ENCODE results near the gene ENC1. TPM values are rescaled to one million over a fixed set of nuclear protein-coding genes. Genes with fewer than 3 reads are reported as not detected.

ENC1 gene
- polyA plus RNA-seq, 6 donors from 2014 or later, result 3.3 to 10.3 (median 4.9) TPM

DNA sequence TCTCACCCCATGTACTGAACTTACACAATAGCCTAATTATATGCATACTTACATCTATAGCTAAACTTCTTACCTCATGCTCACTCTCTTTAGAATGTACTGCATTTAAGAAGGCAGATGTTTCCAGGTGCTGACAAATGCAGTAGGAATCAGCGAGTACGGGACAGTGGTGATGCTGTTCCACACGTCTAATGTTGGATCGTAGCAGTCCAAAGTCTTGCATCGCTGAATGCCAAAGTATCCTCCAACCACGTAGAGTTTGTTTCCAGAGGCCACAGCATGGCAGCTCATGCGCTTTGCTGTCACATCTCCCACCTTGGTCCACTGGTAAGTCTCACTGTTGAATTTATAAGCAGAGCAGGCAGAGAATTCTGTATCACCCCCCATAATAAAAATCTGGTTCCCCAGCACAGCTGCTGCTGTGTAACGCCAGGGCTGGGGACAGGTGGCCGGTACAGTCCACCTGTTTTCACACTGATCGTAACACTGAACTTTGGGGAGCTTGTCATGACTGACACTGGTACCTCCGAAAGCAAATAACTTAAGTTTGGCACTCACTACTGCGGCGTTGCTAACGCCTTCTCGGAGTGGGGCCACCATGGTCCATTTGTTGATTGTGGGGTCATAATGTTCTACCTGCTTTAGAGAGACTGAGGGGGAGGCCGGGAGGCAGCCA lies 5.8 kb downstream of the ENC1 start:
- DNase-seq (no peak), ATAC-seq (ENCODE audit: low read depth in 2 of 2) (no peak)
- Mint-ChIP-seq H3K27me3 (peaks cover 0 to 8% (median 0%) of the 10 kb centered on the region in 3 donors), H3K27ac (peak overlapping the region in 2 of 6 donors; percentile 20 to 47), H3K4me1 (peaks cover 33 to 59% (median 40%) of the 10 kb centered on the region in 3 donors), H3K36me3 (peaks cover 5 to 9% of the 10 kb centered on the region in 2 donors), H3K4me3 (no peak overlapping the region), H3K9me3 (no peaks in the 10 kb centered on the region)

DNA sequence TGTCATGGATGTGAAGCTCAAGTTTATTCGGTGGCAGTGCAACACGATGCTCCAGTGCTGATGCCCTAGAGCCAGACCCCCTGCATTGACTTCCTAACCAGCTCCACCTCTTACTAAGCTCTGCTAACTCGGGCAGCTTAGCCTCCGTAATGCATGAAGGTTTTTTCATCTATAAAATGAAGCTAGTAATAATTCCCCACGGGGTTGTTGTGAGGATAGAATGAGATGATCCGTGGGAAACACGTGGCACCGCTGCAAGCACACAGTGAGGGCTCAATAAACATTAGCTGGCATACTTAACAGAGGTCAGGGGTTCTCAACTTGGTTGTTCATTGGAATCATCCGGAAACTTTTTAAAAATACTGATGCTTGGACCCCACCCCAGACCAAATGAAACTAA lies 6.8 kb downstream of the ENC1 start:
- Mint-ChIP-seq H3K27ac (no peak overlapping the region), H3K36me3 (peaks cover 5 to 9% of the 10 kb centered on the region in 2 donors), H3K27me3 (peaks cover 0 to 3% (median 0%) of the 10 kb centered on the region in 3 donors), H3K4me3 (peak overlapping the region in 1 of 8 donors; percentile 25), H3K4me1 (peaks cover 23 to 52% (median 29%) of the 10 kb centered on the region in 3 donors), H3K9me3 (no peaks in the 10 kb centered on the region)
- DNase-seq, result no peak
- ATAC-seq (ENCODE audit: low read depth in 2 of 2), result no peak

DNA sequence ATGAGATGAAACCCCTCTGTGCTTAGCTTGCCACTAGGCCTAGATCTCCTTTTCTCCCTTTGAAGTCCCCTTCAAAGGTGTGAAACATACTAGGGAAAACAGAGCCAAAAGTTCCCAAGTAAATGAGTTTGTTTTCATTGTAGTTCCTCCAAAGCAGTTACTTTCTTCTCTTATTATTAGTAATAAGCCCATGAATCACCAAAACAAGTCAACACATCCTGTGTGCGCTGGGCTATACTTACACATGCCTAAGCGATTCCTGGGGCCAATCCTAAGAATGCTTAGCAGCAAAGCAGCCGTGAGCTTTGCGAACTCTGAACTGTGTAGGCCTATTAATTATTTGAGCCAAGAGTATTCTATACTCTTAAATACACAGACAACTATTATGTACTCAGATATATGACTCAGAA lies 7.6 kb downstream of the ENC1 start:
- peaks cover 23 to 49% (median 25%) of the 10 kb centered on the region in 3 donors for H3K4me1 Mint-ChIP-seq

DNA sequence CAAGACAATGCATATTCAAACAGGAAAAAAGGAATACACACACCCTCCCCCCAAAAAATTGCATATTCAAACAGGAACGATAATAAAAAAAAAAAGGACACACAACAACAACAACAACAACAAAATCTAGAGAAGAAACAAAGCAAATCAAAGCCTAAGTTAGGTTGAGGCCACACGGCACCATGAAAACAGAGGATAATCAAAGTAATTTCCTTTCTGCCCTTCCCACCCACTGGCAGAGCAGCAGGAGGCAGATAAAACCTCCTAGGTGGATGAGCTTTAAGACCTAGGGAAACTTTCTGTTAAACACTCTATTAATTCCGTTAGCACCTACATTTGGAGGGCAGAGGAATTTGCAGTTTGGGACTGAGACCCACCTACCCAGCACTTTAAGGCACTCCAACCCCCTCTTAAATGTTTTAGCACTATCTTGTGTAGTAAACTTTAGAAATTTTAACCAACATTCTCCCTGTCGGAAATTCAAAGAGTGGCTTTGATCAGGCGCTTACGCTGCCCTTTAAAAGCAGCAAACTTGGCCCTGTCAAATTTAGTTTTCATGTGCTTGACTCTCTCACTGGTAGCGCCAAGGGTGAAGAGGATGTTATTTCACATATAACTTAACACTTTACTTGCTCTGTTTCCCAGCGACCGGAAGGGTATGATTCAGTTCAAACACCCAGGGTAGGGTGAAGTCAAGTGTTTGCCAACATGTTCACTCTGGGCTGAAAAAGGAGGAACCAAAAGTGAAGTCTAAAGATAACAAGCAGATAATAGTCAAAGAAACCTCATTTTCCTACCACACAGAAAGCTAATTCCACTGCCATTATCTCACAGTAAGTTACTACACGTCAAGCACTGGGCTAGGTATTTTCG lies 9.2 kb downstream of the ENC1 start:
- H3K36me3 Mint-ChIP-seq, result peaks cover 5 to 9% of the 10 kb centered on the region in 2 donors
- H3K27ac Mint-ChIP-seq, result peak overlapping the region; percentile 73 to 94 (median 88)
- peaks cover 22 to 41% (median 23%) of the 10 kb centered on the region in 3 donors for H3K4me1 Mint-ChIP-seq
- DNase-seq (peak; percentile 70), ATAC-seq (ENCODE audit: low read depth in 2 of 2) (peak; percentile 93 to 94)
- H3K27me3 Mint-ChIP-seq, result no peaks in the 10 kb centered on the region
- no peaks in the 10 kb centered on the region for H3K9me3 Mint-ChIP-seq
- H3K4me3 Mint-ChIP-seq, result peak overlapping the region; percentile 37 to 79 (median 68)

More for the DNA sequence above, 7.6 kb downstream of the ENC1 start:
- peak overlapping the region in 2 of 6 donors; percentile 84 to 94 for H3K27ac Mint-ChIP-seq
- H3K27me3 Mint-ChIP-seq, result no peaks in the 10 kb centered on the region
- H3K36me3 Mint-ChIP-seq, result peaks cover 5 to 9% of the 10 kb centered on the region in 2 donors
- no peak overlapping the region for H3K4me3 Mint-ChIP-seq
- ATAC-seq (ENCODE audit: low read depth in 2 of 2) (no peak), DNase-seq (no peak)
- no peaks in the 10 kb centered on the region for H3K9me3 Mint-ChIP-seq

DNA sequence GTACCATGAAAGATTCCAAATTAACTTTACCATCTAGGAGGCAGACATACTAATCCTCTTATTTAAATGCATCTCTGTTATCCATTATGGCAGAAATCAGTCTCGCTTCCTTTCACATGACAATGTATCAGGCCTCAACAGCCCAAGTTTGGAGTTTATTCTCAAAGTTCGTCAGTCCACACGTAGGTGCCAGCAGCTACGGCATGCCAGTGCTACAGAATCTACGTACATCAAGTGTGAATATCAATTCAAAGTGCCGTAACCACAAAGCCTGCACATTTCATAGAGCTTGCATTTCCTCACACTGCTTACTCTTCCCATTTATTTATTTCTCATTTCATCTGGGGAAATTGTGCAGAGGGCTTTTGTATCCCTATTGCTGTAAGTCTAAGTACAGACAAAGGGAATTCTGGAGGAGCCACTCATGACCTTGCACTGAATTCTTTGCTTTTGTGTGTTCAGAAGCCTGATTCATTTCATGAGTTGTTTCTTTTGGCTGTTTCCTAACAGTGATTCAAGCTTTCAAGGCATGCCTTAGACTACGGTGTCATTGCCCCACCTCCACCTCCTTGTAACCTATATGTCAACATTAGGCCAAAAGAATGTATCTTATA lies 10.0 kb downstream of the ENC1 start:
- DNase-seq (no peak), ATAC-seq (ENCODE audit: low read depth in 2 of 2) (peak; percentile 13 to 32)
- no peaks in the 10 kb centered on the region for H3K27me3 Mint-ChIP-seq
- no peaks in the 10 kb centered on the region for H3K9me3 Mint-ChIP-seq
- H3K4me1 Mint-ChIP-seq, result peaks cover 17 to 39% (median 22%) of the 10 kb centered on the region in 3 donors
- H3K4me3 Mint-ChIP-seq, result peak overlapping the region in 4 of 8 donors; percentile 20 to 77 (median 66)
- peak overlapping the region in 5 of 6 donors; percentile 76 to 95 (median 87) for H3K27ac Mint-ChIP-seq
- peaks cover under 1 to 2% of the 10 kb centered on the region in 2 donors for H3K36me3 Mint-ChIP-seq

DNA sequence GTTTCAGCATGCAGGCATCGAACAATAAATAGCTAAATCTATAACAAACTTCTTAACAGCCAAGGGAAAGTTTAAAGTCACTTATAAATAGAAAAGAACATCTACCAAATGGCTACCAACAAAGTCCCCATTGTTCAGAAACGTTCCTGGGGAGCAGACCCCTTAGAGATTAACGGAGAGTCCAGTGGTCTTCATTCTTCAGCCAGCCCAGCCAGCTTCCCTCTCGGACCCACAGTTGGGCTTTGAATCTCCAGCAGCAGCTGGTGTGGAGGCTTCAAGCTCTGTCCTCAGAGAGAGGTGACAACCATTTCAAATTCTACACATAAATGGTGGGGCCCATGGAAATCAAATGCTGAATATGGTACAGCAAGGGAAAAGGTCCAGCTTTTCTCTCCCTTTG lies 11.2 kb downstream of the ENC1 start:
- peak overlapping the region in 2 of 6 donors; percentile 44 to 50 for H3K27ac Mint-ChIP-seq
- peaks cover 0 to 5% (median 0%) of the 10 kb centered on the region in 3 donors for H3K27me3 Mint-ChIP-seq

DNA sequence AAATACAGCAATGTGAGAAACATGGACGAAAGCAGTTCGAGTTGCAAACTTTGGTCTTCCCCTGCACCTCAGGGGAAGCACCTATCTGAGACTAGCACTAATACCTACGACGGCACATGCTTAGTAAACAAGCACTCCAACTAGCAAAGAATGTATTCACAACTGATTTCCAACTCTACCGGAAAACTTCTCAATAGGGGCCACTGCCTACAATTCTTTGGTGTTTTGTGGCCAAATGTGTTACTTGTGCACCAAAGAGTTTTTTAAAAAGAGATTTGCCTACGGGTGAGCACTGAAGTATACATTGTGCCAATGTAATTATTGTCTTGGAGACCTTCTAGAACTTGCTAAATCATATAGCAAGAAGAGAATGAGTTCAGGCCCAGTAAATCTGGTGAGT lies 12.2 kb downstream of the ENC1 start:
- ATAC-seq (ENCODE audit: low read depth in 2 of 2) (no peak), DNase-seq (no peak)
- Mint-ChIP-seq H3K9me3 (no peaks in the 10 kb centered on the region), H3K4me3 (no peak overlapping the region), H3K27ac (no peak overlapping the region), H3K4me1 (peaks cover 17 to 38% (median 22%) of the 10 kb centered on the region in 3 donors), H3K36me3 (no peaks in the 10 kb centered on the region), H3K27me3 (peaks cover 0 to 5% (median 3%) of the 10 kb centered on the region in 3 donors)

More for the DNA sequence above, 11.2 kb downstream of the ENC1 start:
- Mint-ChIP-seq H3K4me3 (no peak overlapping the region), H3K9me3 (no peaks in the 10 kb centered on the region), H3K36me3 (no peaks in the 10 kb centered on the region), H3K4me1 (peaks cover 17 to 41% (median 22%) of the 10 kb centered on the region in 3 donors)
- no peak for ATAC-seq (ENCODE audit: low read depth in 2 of 2)
- DNase-seq, result no peak

DNA sequence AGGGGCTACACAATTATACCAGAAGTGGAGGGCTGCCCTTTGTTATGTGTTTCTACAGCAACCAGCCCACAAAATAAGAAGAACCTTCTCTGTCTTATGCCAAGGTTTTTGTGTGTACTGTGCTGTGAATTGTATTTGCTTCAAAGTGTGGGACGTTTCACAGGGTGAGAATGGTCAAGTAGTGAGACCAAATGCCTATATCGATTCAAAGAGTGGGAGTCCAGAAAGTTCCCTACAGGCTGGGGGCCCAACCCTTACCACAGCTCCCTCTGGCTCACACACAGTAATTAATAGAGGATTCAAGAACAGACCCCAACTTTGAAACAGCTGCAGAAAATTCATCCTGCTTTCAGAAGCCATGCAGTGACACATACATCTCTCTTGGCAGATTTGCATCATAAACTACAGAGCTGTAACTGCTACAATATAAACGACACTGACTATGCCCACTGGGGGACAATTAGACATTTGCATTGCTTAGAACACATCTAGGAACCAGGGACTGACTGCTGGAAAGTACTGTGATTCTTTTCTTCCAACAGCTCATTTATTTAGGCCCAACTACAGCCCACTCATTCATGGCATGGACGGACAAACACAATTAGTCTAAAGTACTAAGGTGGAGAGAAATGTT lies 12.8 kb downstream of the ENC1 start:
- Mint-ChIP-seq H3K27me3 (peaks cover 0 to 6% (median 5%) of the 10 kb centered on the region in 3 donors), H3K9me3 (no peaks in the 10 kb centered on the region), H3K36me3 (no peaks in the 10 kb centered on the region), H3K4me3 (no peak overlapping the region), H3K27ac (peak overlapping the region in 2 of 6 donors; percentile 4 to 62), H3K4me1 (peaks cover 17 to 35% (median 22%) of the 10 kb centered on the region in 3 donors)
- no peak for ATAC-seq (ENCODE audit: low read depth in 2 of 2)
- no peak for DNase-seq

DNA sequence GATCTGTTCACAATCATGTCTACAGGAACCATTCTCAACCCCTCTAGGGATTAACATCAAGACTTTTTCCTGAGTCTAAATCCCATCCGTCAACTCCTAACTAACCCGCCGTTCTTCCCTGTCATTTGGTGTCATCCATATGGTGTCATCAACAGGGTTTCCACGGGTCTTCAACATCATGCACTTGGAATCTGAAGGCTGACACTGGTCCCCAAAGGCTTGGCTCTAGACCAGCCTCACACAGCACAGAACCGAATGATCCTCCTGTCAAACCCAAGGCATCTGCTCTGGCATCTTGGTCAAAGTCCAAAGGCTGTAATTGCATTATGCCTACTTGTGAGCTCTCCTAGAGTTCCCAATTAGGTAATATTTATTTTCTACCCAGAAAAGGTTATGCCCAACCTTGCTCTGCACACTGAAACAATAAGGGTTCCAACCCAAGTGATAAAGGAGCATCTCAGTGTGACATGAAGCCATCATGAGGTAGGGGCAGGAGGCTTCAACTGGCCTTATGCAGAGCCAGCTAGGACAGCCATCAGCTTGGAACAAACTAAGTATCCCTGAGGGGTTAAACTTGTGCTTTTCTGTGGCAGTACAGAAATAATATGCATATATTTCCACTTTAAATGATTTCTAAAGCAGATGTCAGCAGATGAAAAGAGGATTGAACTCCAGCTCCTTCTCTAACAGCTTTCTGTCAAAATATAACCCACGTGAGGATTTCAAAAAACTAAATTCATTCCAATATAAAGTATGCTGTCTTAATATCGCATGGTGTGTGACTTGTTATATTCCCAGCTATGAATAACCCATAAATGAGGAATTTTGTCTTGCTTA lies 13.9 kb downstream of the ENC1 start:
- Mint-ChIP-seq H3K4me3 (no peak overlapping the region), H3K9me3 (no peaks in the 10 kb centered on the region), H3K36me3 (no peaks in the 10 kb centered on the region), H3K4me1 (peaks cover 9 to 23% (median 15%) of the 10 kb centered on the region in 3 donors), H3K27me3 (peaks cover 0 to 17% (median 9%) of the 10 kb centered on the region in 3 donors), H3K27ac (peak overlapping the region in 1 of 6 donors; percentile 2)
- DNase-seq (no peak), ATAC-seq (ENCODE audit: low read depth in 2 of 2) (no peak)

DNA sequence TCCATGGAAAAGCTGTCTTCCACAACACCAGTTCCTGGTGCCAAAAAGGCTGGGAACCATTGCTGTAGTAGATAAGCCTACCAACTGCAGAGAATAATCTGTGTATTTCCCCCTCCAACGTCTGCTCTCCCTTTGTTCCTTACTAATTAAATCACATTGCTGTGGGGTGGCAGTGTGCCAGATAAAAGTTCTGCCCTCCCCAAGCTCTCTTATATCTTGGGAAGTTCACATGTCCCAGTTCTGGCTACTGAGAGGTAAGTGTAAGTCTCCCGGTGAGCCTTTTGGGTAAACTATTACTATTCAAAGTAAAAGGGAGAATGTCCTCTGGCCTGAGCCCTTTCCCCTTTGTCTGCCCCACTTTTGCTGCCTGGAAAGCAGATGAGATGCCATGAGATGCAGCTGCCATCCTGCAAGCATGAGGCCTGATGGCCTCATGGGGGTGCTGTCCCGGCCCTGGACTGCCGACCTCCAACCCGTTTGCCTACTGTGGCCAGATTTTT lies 14.7 kb downstream of the ENC1 start:
- peak overlapping the region in 2 of 6 donors; percentile 2 to 54 for H3K27ac Mint-ChIP-seq
- H3K36me3 Mint-ChIP-seq, result no peaks in the 10 kb centered on the region
- peak overlapping the region in 1 of 8 donors; percentile 83 for H3K4me3 Mint-ChIP-seq
- no peaks in the 10 kb centered on the region for H3K9me3 Mint-ChIP-seq
- ATAC-seq (ENCODE audit: low read depth in 2 of 2) (no peak), DNase-seq (no peak)
- peaks cover 4 to 20% (median 9%) of the 10 kb centered on the region in 3 donors for H3K27me3 Mint-ChIP-seq
- peaks cover 1 to 16% (median 6%) of the 10 kb centered on the region in 3 donors for H3K4me1 Mint-ChIP-seq

DNA sequence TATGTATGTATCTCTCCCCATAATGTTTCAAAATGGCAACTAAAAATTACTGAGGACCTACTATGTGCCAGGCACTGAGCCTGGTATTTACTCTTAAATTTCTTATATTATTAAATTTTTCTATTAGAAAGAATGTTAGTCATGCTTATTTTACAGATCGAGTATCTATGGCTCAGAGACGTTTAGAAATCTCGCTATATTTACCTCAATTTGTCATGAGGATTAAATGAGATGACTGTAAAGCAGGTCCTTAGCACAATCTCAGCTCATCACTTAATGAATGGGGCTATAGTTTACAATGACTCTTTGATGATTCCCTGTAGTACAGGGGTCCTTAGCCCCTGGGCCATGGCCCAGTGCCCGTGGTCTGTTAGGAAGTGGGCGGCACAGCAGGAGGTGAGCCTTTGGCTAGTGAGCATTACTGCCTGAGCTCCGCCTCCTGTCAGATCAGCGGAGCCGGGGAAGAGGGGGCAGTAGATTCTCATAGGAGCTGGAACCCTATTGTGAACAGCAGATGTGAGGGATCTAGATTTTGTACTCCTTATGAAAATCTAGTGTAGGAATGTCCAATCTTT lies 15.5 kb downstream of the ENC1 start:
- ATAC-seq (ENCODE audit: low read depth in 2 of 2) (no peak), DNase-seq (no peak)
- Mint-ChIP-seq H3K27ac (peak overlapping the region in 1 of 6 donors; percentile 26), H3K27me3 (peaks cover 9 to 23% (median 11%) of the 10 kb centered on the region in 3 donors), H3K9me3 (no peaks in the 10 kb centered on the region), H3K36me3 (no peaks in the 10 kb centered on the region), H3K4me1 (peaks cover 0 to 11% (median 0%) of the 10 kb centered on the region in 3 donors), H3K4me3 (no peak overlapping the region)

DNA sequence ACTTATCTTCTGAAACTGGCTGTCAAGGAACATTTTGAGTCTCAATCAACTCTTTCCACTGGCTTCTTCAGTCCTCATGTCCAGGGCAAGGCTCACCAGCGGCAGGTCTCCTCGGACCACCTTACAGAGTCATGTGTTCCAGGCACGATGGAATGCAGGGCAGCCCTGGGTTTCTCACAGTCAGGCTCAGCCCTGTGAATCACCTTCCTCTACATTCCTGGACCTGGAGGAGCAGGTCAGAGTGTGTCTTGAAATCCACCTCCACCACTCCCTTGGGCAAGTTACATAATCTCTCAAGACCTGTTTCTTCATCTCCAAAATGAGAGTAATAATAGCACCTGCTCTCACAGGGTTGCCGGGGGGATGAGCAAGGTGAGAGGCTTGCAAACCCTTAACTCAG lies 16.0 kb downstream of the ENC1 start:
- no peaks in the 10 kb centered on the region for H3K36me3 Mint-ChIP-seq
- H3K9me3 Mint-ChIP-seq, result no peaks in the 10 kb centered on the region
- ATAC-seq (ENCODE audit: low read depth in 2 of 2), result no peak
- no peak overlapping the region for H3K4me3 Mint-ChIP-seq
- H3K27me3 Mint-ChIP-seq, result peaks cover 9 to 24% (median 13%) of the 10 kb centered on the region in 3 donors
- no peak overlapping the region for H3K27ac Mint-ChIP-seq
- peaks cover 0 to 10% (median 0%) of the 10 kb centered on the region in 3 donors for H3K4me1 Mint-ChIP-seq
- DNase-seq, result no peak
